Neuronal stem cell (in vitro differentiated cells): Measurements from ENCODE around the gene ESYT2.

Experiments used
- DNase-seq: peaks from one replicate; pipeline ENCODE4 v3.0.0-alpha.2; 2013; ENCODE audit warnings: low spot score
- H2AFZ ChIP-seq: one replicate; pipeline ENCODE4 v1.6.1; 2013; ENCODE audit warnings: mild to moderate bottlenecking, low read length, inconsistent platforms
- H2AK5ac ChIP-seq: 2 replicates; pipeline ENCODE4 v1.6.1; 2013; ENCODE audit warnings: low read depth, mild to moderate bottlenecking, inconsistent platforms, low read length, moderate library complexity, mixed read lengths
- H2BK120ac ChIP-seq: 2 replicates; pipeline ENCODE4 v1.6.1; 2013; ENCODE audit warnings: low read depth, mild to moderate bottlenecking, inconsistent platforms, low read length, moderate library complexity, mixed read lengths
- H2BK12ac ChIP-seq: one replicate; pipeline ENCODE4 v1.6.1; 2013; ENCODE audit warnings: low read length, inconsistent platforms
- H2BK15ac ChIP-seq: 2 replicates; pipeline ENCODE4 v1.6.1; 2013; ENCODE audit warnings: mild to moderate bottlenecking, low read length, inconsistent platforms, mixed read lengths
- H2BK5ac ChIP-seq: one replicate; pipeline ENCODE4 v1.6.1; 2013; ENCODE audit warnings: inconsistent platforms, mild to moderate bottlenecking, low read length, moderate library complexity
- H3K14ac ChIP-seq: one replicate; pipeline ENCODE4 v1.6.1; 2013; ENCODE audit warnings: low read length, inconsistent platforms
- H3K18ac ChIP-seq: 2 replicates; pipeline ENCODE4 v1.6.1; 2013; ENCODE audit warnings: low read length, inconsistent platforms
- H3K23ac ChIP-seq: 2 replicates; pipeline ENCODE4 v1.6.1; 2013; ENCODE audit warnings: low read depth, mild to moderate bottlenecking, mixed read lengths, low read length, inconsistent platforms; ENCODE audit not compliant: poor library complexity
- H3K27ac ChIP-seq: replicated peaks from 3 replicates; pipeline ENCODE4 v1.5.1; 2013; ENCODE audit warnings: low read length, inconsistent platforms
- H3K27me3 ChIP-seq, 3 experiments: 2 replicates each; pipeline ENCODE4 v1.6.1; 2013; ENCODE audit warnings: low read length in 3 of 3, mild to moderate bottlenecking in 2 of 3, inconsistent platforms in 1 of 3, low read depth in 1 of 3, mixed read lengths in 1 of 3, moderate library complexity in 1 of 3; ENCODE audit not compliant: control insufficient read depth in 3 of 3, insufficient read depth in 3 of 3
- H3K36me3 ChIP-seq, 2 donors: replicated peaks in 1 of 2; 2 replicates each; pipeline ENCODE4 v1.6.1; 2013; ENCODE audit warnings: low read length in 2 of 2; ENCODE audit not compliant: control insufficient read depth in 2 of 2, insufficient read depth in 2 of 2
- H3K4ac ChIP-seq: 2 replicates; pipeline ENCODE4 v1.6.1; 2013; ENCODE audit warnings: inconsistent platforms, mild to moderate bottlenecking, low read length, moderate library complexity
- H3K4me1 ChIP-seq, 2 donors: 1 replicate in 1 of 2; 2 replicates in 1 of 2; pipeline ENCODE4 v1.6.1; 2013; ENCODE audit warnings: low read length in 2 of 2, low read depth in 1 of 2; ENCODE audit not compliant: control insufficient read depth in 2 of 2, insufficient read depth in 1 of 2
- H3K4me2 ChIP-seq: one replicate; pipeline ENCODE4 v1.6.1; 2013; ENCODE audit warnings: mild to moderate bottlenecking, low read length, inconsistent platforms; ENCODE audit not compliant: insufficient read depth, poor library complexity, severe bottlenecking
- H3K4me3 ChIP-seq, 2 donors: 2 replicates each; pipeline ENCODE4 v1.5.1; 2013; ENCODE audit warnings: low read length in 2 of 2, mild to moderate bottlenecking in 2 of 2, inconsistent platforms in 1 of 2, moderate library complexity in 1 of 2
- H3K79me1 ChIP-seq: one replicate; pipeline ENCODE4 v1.6.1; 2013; ENCODE audit warnings: low read depth, mild to moderate bottlenecking, inconsistent platforms, low read length, moderate library complexity
- H3K9ac ChIP-seq: one replicate; pipeline ENCODE4 v1.6.1; 2013; ENCODE audit warnings: mild to moderate bottlenecking, low read depth, low read length, inconsistent platforms; ENCODE audit not compliant: poor library complexity
- H3K9me3 ChIP-seq, 2 donors: replicated peaks in 1 of 2; 2 replicates each; pipeline versions ENCODE3 to v1.6.1; 2013; ENCODE audit warnings: low read length in 2 of 2, mild to moderate bottlenecking in 2 of 2, inconsistent platforms in 1 of 2, low read depth in 1 of 2, mixed read lengths in 1 of 2, moderate library complexity in 1 of 2; ENCODE audit not compliant: control insufficient read depth in 2 of 2, insufficient read depth in 1 of 2
- H4K8ac ChIP-seq: one replicate; pipeline ENCODE4 v1.6.1; 2013; ENCODE audit warnings: low read depth, mild to moderate bottlenecking, inconsistent platforms, low read length, moderate library complexity
- H4K91ac ChIP-seq: one replicate; pipeline ENCODE4 v1.6.1; 2013; ENCODE audit warnings: low read length, low read depth, mild to moderate bottlenecking, inconsistent platforms; ENCODE audit not compliant: poor library complexity
- WGBS, 2 donors: extraction: QIAGEN DNeasy Blood & Tissue Kit; methylation state at CpG; one replicate each; pipeline ENCODE4 v1.1.7; 2013; ENCODE audit warnings: missing lambda C conversion rate in 2 of 2, mixed read lengths in 1 of 2; ENCODE audit not compliant: insufficient read length in 2 of 2, insufficient replicate concordance in 1 of 2; ENCODE audit errors: extremely low coverage in 2 of 2; 5-methylcytosine and 5-hydroxymethylcytosine counted together

The ESYT2 gene

DNA sequence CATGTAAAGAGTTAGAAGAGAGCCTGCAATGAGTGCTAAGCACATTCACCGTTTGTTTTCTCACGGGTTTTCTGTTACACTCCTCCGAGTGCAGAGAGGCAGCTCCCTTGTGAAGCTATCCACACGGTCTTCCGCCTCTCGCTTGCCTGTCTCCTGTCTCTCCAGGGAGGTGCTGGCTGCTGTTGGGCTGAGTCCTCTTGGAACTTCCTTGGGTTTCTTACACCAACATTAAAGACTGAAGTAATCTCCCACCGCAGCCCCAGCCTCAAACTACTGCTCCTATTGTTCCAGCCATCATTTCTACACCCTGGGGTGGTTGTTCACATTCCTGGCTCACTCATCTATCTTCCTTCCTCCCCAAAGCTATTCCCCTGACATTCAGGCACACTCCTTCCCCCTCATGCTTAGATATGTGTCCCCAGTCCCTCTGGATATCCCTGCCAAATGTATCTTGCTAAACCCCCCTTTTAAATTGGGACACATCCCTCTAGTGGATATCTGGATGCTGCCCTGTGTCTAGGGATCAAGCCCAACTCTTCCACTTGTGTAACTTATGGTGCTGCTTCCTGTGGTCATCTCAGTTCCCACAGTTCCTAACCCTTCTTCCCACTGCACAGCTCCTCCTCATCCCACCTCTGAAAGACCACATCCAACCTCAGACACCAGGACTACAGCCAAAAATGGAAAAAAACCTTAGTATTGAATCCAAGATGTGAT, 14.1 kb downstream of the ESYT2 start:
- H2BK5ac ChIP-seq: no peak overlapping the region
- H3K27me3 ChIP-seq: no peaks in the 10 kb centered on the region
- H3K4me1 ChIP-seq: peaks cover 16 to 25% of the 10 kb centered on the region in 2 donors
- H4K8ac ChIP-seq: no peak overlapping the region
- no peak overlapping the region for H3K23ac ChIP-seq
- no peak overlapping the region for H4K91ac ChIP-seq
- no peaks in the 10 kb centered on the region for H3K9me3 ChIP-seq
- no peak overlapping the region for H2BK120ac ChIP-seq
- H2BK15ac ChIP-seq: no peak overlapping the region
- H3K4ac ChIP-seq: no peak overlapping the region
- peaks cover 6% of the 10 kb centered on the region for H3K79me1 ChIP-seq
- no peak for DNase-seq
- no peak overlapping the region for H3K14ac ChIP-seq
- H3K27ac ChIP-seq: no peak overlapping the region
- WGBS, 2 donors: no CpG with 5 or more reads among the region's 7 CpGs
- H2AK5ac ChIP-seq: no peak overlapping the region
- no peak overlapping the region for H3K4me2 ChIP-seq
- H2AFZ ChIP-seq: no peak overlapping the region
- no peak overlapping the region for H3K18ac ChIP-seq
- no peak overlapping the region for H3K4me3 ChIP-seq
- no peak overlapping the region for H3K9ac ChIP-seq
- no peaks in the 10 kb centered on the region for H3K36me3 ChIP-seq
- no peak overlapping the region for H2BK12ac ChIP-seq

- H3K18ac ChIP-seq: no peak overlapping the region
- no peak overlapping the region for H2BK15ac ChIP-seq
- H4K8ac ChIP-seq: no peak overlapping the region
- no peak overlapping the region for H3K27ac ChIP-seq
- H3K79me1 ChIP-seq: peaks cover 6% of the 10 kb centered on the region
- no peak overlapping the region for H2BK120ac ChIP-seq
- WGBS, 2 donors: no CpG with 5 or more reads among the region's 2 CpGs
- no peak overlapping the region for H3K4ac ChIP-seq
- DNase-seq: no peak
- H3K4me1 ChIP-seq: peaks cover 14 to 25% of the 10 kb centered on the region in 2 donors
- no peak overlapping the region for H3K14ac ChIP-seq
- no peak overlapping the region for H2AFZ ChIP-seq
- no peak overlapping the region for H3K9ac ChIP-seq
- H2BK12ac ChIP-seq: no peak overlapping the region
- H3K27me3 ChIP-seq: no peaks in the 10 kb centered on the region
- H2BK5ac ChIP-seq: no peak overlapping the region
- H3K9me3 ChIP-seq: no peaks in the 10 kb centered on the region
- H2AK5ac ChIP-seq: no peak overlapping the region
- H3K4me3 ChIP-seq: no peak overlapping the region
- H3K4me2 ChIP-seq: no peak overlapping the region
- no peaks in the 10 kb centered on the region for H3K36me3 ChIP-seq
- H3K23ac ChIP-seq: no peak overlapping the region
- H4K91ac ChIP-seq: no peak overlapping the region
These were observed 14.7 kb downstream of the ESYT2 start for GRCh38 chr7:158814637-158815036.

DNA sequence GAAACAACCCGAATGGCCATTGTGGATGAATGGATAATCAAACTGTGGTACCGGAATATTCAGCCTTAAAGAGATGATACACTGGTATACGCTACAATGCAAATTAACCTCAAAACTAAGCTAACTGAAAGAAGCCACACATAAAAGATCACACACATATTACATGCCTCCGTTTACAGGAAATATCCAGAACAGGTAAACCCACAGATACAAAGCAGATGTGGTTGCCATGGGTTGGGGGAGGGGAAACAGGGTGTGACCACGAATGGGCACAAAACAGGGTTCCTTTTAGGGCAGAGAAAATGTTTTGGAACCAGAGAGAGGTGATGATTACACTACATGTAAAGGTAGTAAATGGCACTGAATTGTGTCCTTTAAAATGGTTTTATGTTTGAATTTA, 16.6 kb downstream of the ESYT2 start:
- H2BK120ac ChIP-seq: no peak overlapping the region
- H3K4me1 ChIP-seq: peaks cover 2 to 18% of the 10 kb centered on the region in 2 donors
- no peak overlapping the region for H3K18ac ChIP-seq
- H3K14ac ChIP-seq: no peak overlapping the region
- no peak overlapping the region for H2BK12ac ChIP-seq
- WGBS, 2 donors: no CpG with 5 or more reads among the region's 5 CpGs
- H3K9ac ChIP-seq: no peak overlapping the region
- no peak overlapping the region for H3K27ac ChIP-seq
- no peak overlapping the region for H3K4me3 ChIP-seq
- H3K79me1 ChIP-seq: peaks cover 3% of the 10 kb centered on the region
- no peak overlapping the region for H2BK5ac ChIP-seq
- DNase-seq: no peak
- no peaks in the 10 kb centered on the region for H3K27me3 ChIP-seq
- peaks cover 0 to 2% of the 10 kb centered on the region in 2 donors for H3K36me3 ChIP-seq
- H4K8ac ChIP-seq: no peak overlapping the region
- H2BK15ac ChIP-seq: no peak overlapping the region
- no peak overlapping the region for H2AK5ac ChIP-seq
- peaks cover 0 to 3% of the 10 kb centered on the region in 2 donors for H3K9me3 ChIP-seq
- H3K4me2 ChIP-seq: no peak overlapping the region
- no peak overlapping the region for H3K23ac ChIP-seq
- no peak overlapping the region for H3K4ac ChIP-seq
- H2AFZ ChIP-seq: no peak overlapping the region
- no peak overlapping the region for H4K91ac ChIP-seq

GRCh38 chr7:158811894-158812293, 17.4 kb downstream of the ESYT2 start:
- no peak overlapping the region for H2AK5ac ChIP-seq
- peaks cover 1% of the 10 kb centered on the region for H3K79me1 ChIP-seq
- H3K9me3 ChIP-seq: peaks cover 0 to 3% of the 10 kb centered on the region in 2 donors
- peaks cover 0 to 15% of the 10 kb centered on the region in 2 donors for H3K4me1 ChIP-seq
- H2BK15ac ChIP-seq: no peak overlapping the region
- H2BK5ac ChIP-seq: no peak overlapping the region
- H3K27me3 ChIP-seq: no peaks in the 10 kb centered on the region
- H3K4me3 ChIP-seq: no peak overlapping the region
- peak overlapping the region; percentile 49 for H3K18ac ChIP-seq
- no peak overlapping the region for H3K4me2 ChIP-seq
- no peak overlapping the region for H3K9ac ChIP-seq
- WGBS, 2 donors: no CpG with 5 or more reads among the region's 5 CpGs
- no peak for DNase-seq
- H3K36me3 ChIP-seq: peaks cover 0 to 4% of the 10 kb centered on the region in 2 donors
- no peak overlapping the region for H4K8ac ChIP-seq
- H3K14ac ChIP-seq: no peak overlapping the region
- H3K4ac ChIP-seq: no peak overlapping the region
- no peak overlapping the region for H3K23ac ChIP-seq
- no peak overlapping the region for H2AFZ ChIP-seq
- H3K27ac ChIP-seq: no peak overlapping the region
- no peak overlapping the region for H2BK12ac ChIP-seq
- no peak overlapping the region for H2BK120ac ChIP-seq
- H4K91ac ChIP-seq: no peak overlapping the region
